Activated T-cell treated with anti-CD3 and anti-CD28 coated beads for 48 hours (primary cell): ENCODE results near the gene MIXL1.
"Not testable (repeated sequence)": the region's sequence is repeated elsewhere in the genome, so short reads cannot be mapped to it uniquely, and the experiment has no call there.

Experiments used
- DNase-seq: peaks from one replicate; pipeline ENCODE4 v3.0.0-alpha.2; 2020; ENCODE audit warnings: low read depth

MIXL1 gene

GRCh38 chr1:226223157-226223785 lies at the start of gene MIXL1:
Gene MIXL1, plus strand, starts transcription at chr1:226223664. Its CDS starts 18 bp downstream, at chr1:226223682.
- no peak for DNase-seq

- DNase-seq: no peak
These were observed 46.6 kb upstream of the MIXL1 start for GRCh38 chr1:226176870-226177269.

- DNase-seq: no peak
These were observed 41.3 kb upstream of the MIXL1 start for GRCh38 chr1:226181996-226182714.

GRCh38 chr1:226185141-226186036 lies 38.1 kb upstream of the MIXL1 start:
- DNase-seq: no peak

GRCh38 chr1:226186124-226187018 lies 37.1 kb upstream of the MIXL1 start, which contains the start of gene ACBD3:
Gene ACBD3, minus strand, starts transcription at chr1:226186741. Its CDS starts 66 bp downstream, at chr1:226186675.
- peak; percentile 77 for DNase-seq

- no peak for DNase-seq
These were observed 36.5 kb upstream of the MIXL1 start for GRCh38 chr1:226187019-226187322.

- DNase-seq: no peak
These were observed 36.1 kb upstream of the MIXL1 start for GRCh38 chr1:226187380-226187779.

GRCh38 chr1:226195144-226195543 lies 28.3 kb upstream of the MIXL1 start:
- DNase-seq: no peak

GRCh38 chr1:226199971-226200370 lies 23.5 kb upstream of the MIXL1 start:
- DNase-seq: no peak

- DNase-seq: no peak
These were observed 22.4 kb upstream of the MIXL1 start for GRCh38 chr1:226201029-226201593.

GRCh38 chr1:226202246-226202645 lies 21.2 kb upstream of the MIXL1 start:
- no peak for DNase-seq

GRCh38 chr1:226202666-226203065 lies 20.8 kb upstream of the MIXL1 start:
- not testable (repeated sequence) for DNase-seq

- no peak for DNase-seq
These were observed 20.2 kb upstream of the MIXL1 start for GRCh38 chr1:226203240-226203639.

- DNase-seq: no peak
These were observed 19.8 kb upstream of the MIXL1 start for GRCh38 chr1:226203655-226204054.

- no peak for DNase-seq
These were observed 19.3 kb upstream of the MIXL1 start for GRCh38 chr1:226204198-226204597.

- DNase-seq: no peak
These were observed 16.4 kb upstream of the MIXL1 start for GRCh38 chr1:226207048-226207447.

- no peak for DNase-seq
These were observed 14.0 kb upstream of the MIXL1 start for GRCh38 chr1:226209307-226210059.

- DNase-seq: no peak
These were observed 12.8 kb upstream of the MIXL1 start for GRCh38 chr1:226210571-226211176.

GRCh38 chr1:226211181-226211821 lies 12.2 kb upstream of the MIXL1 start:
- no peak for DNase-seq

- no peak for DNase-seq
These were observed 10.9 kb upstream of the MIXL1 start for GRCh38 chr1:226212545-226212944.
